Measurements from ENCODE around the gene TNNC1.

TNNC1 gene

GRCh38 chr3:52443791-52444687 is 9.8 kb downstream of the TNNC1 start:
- no peak for DNase-seq

- no peak for DNase-seq
Measured at GRCh38 chr3:52443268-52443610, 10.6 kb downstream of the TNNC1 start.

GRCh38 chr3:52442409-52443267 is 11.2 kb downstream of the TNNC1 start:
- no peak for DNase-seq

- DNase-seq: no peak
Measured at GRCh38 chr3:52441772-52442332, 12.0 kb downstream of the TNNC1 start.

- DNase-seq: no peak
Measured at GRCh38 chr3:52441091-52441771, 12.6 kb downstream of the TNNC1 start.

- no peak for DNase-seq
Measured at GRCh38 chr3:52440671-52441070, 13.2 kb downstream of the TNNC1 start.

GRCh38 chr3:52440249-52440551 is 13.6 kb downstream of the TNNC1 start:
- DNase-seq: no peak

- DNase-seq: no peak
Measured at GRCh38 chr3:52439426-52440248, 14.2 kb downstream of the TNNC1 start.

GRCh38 chr3:52438579-52439425 is 15.0 kb downstream of the TNNC1 start:
- DNase-seq: no peak

- no peak for DNase-seq
Measured at GRCh38 chr3:52438104-52438376, 15.8 kb downstream of the TNNC1 start.

GRCh38 chr3:52437326-52438103 is 16.3 kb downstream of the TNNC1 start:
- DNase-seq: no peak

- peak; percentile 53 for DNase-seq
Measured at GRCh38 chr3:52436500-52437149, 17.2 kb downstream of the TNNC1 start.

- no peak for DNase-seq
Measured at GRCh38 chr3:52435246-52436101, 18.4 kb downstream of the TNNC1 start.

- DNase-seq: no peak
Measured at GRCh38 chr3:52434491-52435115, 19.2 kb downstream of the TNNC1 start.

GRCh38 chr3:52433996-52434479 is 19.8 kb downstream of the TNNC1 start:
- DNase-seq: peak; percentile 7

GRCh38 chr3:52433328-52433995 is 20.4 kb downstream of the TNNC1 start:
- peak; percentile 18 for DNase-seq

- no peak for DNase-seq
Measured at GRCh38 chr3:52432691-52433141, 21.1 kb downstream of the TNNC1 start.
